Esophagus squamous epithelium (tissue), 4 donors: ENCODE data around the gene TRMT44.

Experiments
- CTCF ChIP-seq, 6 experiments: fragments of 450-650 bp in 4 of 6; fragments of 200-600 bp in 2 of 6; sonication (generic) in 2 of 6; IDR thresholded peaks; one replicate each; pipeline ENCODE4 v1.5.1; 2016 to 2019; ENCODE audit warnings: antibody characterized with exemption in 6 of 6, mild to moderate bottlenecking in 4 of 6, moderate library complexity in 4 of 6
- POLR2A ChIP-seq, 4 donors: fragments of 450-650 bp; IDR thresholded peaks; one replicate each; pipeline ENCODE4 v1.6.1; 2017; ENCODE audit warnings: antibody characterized with exemption in 4 of 4, mild to moderate bottlenecking in 4 of 4, moderate library complexity in 3 of 4

GRCh38 chr4:8516061-8516573 lies 75.5 kb downstream of the TRMT44 start:
- TF ChIP-seq CTCF (IDR thresholded peaks at IDR 0.05) (no peak), POLR2A (IDR thresholded peaks at IDR 0.05) (no peak)
